ENCODE data around the gene RNF220. TPM values are rescaled to one million over a fixed set of nuclear protein-coding genes. Genes with fewer than 3 reads are reported as not detected.

The RNF220 gene
- total RNA-seq, 2 donors from 2014 or later: 85.4 to 124 TPM

DNA sequence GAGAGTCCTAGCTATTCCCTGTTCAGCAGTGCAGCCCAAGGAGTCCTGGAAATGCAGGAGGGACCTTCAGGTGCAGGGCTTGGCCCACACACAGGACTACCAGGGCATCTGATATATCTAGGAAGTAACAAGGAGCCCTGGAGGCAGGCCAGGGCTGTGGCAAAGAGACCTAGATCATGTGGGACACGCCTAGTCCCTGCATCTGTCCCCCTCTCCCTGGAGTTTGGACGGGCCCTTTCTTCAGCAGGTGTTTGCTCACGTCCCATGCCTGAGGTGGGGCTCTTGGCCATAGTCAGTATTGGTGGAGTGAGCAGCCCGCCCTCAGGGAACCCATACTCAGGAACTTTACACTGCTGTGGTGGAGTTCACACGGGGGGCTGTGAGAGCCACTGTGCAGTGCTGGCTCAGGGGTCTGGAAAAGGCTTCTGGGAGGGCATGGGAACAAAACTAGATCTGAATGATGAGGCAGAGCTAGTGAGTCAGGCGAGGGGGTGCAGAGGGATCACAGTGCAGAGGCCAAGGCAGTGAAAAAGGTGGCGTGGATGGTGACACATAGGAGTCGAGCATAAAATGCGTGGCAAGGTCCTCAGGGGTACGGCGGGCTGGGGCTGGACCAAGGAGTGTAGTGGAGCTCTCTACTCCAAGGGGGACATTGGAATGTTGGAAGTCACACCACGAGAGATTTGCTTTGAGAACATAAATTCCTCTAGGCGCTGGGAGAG lies 243.6 kb downstream of the RNF220 start:
- Histone ChIP-seq H3K27ac (no peak overlapping the region), H3K4me1 (no peaks in the 10 kb centered on the region), H3K4me3 (no peak overlapping the region), H3K9me3 (no peaks in the 10 kb centered on the region), H3K36me3 (replicated peaks in 1 of 2; ENCODE audit: insufficient read depth in 1 of 2, low read depth in 2 of 2) (peaks cover 6 to 32% of the 10 kb centered on the region in 2 donors), H3K27me3 (no peaks in the 10 kb centered on the region)
- DNase-seq (no peak), ATAC-seq (no peak)
- TF ChIP-seq POLR2A (IDR thresholded peaks at IDR 0.05): no peak
- TF ChIP-seq, protein P1, sequence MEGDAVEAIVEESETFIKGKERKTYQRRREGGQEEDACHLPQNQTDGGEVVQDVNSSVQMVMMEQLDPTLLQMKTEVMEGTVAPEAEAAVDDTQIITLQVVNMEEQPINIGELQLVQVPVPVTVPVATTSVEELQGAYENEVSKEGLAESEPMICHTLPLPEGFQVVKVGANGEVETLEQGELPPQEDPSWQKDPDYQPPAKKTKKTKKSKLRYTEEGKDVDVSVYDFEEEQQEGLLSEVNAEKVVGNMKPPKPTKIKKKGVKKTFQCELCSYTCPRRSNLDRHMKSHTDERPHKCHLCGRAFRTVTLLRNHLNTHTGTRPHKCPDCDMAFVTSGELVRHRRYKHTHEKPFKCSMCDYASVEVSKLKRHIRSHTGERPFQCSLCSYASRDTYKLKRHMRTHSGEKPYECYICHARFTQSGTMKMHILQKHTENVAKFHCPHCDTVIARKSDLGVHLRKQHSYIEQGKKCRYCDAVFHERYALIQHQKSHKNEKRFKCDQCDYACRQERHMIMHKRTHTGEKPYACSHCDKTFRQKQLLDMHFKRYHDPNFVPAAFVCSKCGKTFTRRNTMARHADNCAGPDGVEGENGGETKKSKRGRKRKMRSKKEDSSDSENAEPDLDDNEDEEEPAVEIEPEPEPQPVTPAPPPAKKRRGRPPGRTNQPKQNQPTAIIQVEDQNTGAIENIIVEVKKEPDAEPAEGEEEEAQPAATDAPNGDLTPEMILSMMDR (IDR thresholded peaks at IDR 0.05): no peak
- WGBS, 2 donors: 84 to 93% methylated on average over 9 to 13 of the region's 13 CpGs
- intact Hi-C loops (cut with DNase I): loop anchor here (10.0 kb wide), 2 partner anchors 274 to 424 kb away; no protein-coding TSS in a partner anchor

DNA sequence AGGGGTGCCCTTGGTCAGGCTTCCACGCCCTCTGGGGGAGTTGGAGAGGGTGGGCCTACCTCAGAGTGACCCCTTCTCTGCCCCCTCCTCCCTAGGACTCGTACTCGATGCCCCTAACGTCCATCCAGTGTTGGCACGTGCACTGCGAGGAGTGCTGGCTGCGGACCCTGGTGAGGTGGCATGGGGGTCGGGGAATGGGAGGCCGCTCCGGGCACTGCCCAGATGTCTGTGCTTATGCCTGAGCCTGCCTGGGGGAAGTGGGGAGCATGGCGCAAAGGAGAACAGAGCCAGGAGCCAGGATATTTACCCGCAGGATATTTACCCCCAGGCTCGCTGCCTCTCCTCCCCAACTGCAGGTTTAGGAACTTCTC lies 244.7 kb downstream of the RNF220 start:
- intact Hi-C loops (cut with DNase I): loop anchor here (10.0 kb wide), 2 partner anchors 275 to 425 kb away; no protein-coding TSS in a partner anchor

DNA sequence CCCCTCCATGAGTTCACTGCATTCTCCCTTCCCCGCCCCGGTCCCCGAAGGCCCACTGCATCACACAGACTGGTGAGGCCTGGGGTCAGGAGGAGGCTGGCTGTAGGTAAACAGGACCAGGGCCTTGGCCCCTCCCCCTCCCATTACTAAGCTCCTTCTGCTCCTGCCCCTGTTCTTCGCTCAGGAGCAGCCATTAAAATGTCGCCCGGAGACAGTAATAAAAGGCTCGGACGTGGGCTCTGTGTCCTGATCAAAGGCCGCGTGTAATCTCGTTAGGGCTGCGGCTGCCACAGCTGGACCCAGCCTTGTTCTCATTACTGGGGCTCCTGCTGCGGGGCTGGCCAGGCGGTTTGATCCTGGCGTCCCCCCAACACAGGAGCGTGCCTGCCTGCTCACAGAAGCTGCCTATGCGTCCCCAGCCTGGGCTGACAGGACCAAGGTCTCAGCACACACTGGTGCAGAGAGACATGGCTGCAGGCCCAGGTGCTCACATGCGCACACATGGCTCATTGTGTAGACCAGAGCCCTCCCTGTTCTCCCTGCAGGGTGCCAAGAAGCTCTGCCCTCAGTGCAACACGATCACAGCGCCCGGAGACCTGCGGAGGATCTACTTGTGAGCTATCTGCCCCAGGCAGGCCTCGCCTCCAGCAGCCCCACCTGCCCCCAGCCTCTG lies 245.2 kb downstream of the RNF220 start:
- H3K4me1 ChIP-seq: no peaks in the 10 kb centered on the region
- intact Hi-C loops (cut with DNase I): no loop called here
- peaks cover 6 to 27% of the 10 kb centered on the region in 2 donors for H3K36me3 ChIP-seq (replicated peaks in 1 of 2; ENCODE audit: insufficient read depth in 1 of 2, low read depth in 2 of 2)
- no peaks in the 10 kb centered on the region for H3K27me3 ChIP-seq
- TF ChIP-seq, protein P1 (IDR thresholded peaks at IDR 0.05): no peak
- TF ChIP-seq POLR2A (IDR thresholded peaks at IDR 0.05): no peak
- H3K4me3 ChIP-seq: no peak overlapping the region
- WGBS, 2 donors: 83 to 86% methylated on average over 17 to 23 of the region's 23 CpGs
- ATAC-seq: no peak
- H3K9me3 ChIP-seq: no peaks in the 10 kb centered on the region
- DNase-seq: peak in 1 of 4 donors; percentile 33
- H3K27ac ChIP-seq: no peak overlapping the region

More for the DNA sequence above, 244.7 kb downstream of the RNF220 start:
- Histone ChIP-seq H3K27ac (no peak overlapping the region), H3K4me3 (no peak overlapping the region), H3K4me1 (no peaks in the 10 kb centered on the region), H3K27me3 (no peaks in the 10 kb centered on the region), H3K9me3 (no peaks in the 10 kb centered on the region), H3K36me3 (replicated peaks in 1 of 2; ENCODE audit: insufficient read depth in 1 of 2, low read depth in 2 of 2) (peaks cover 6 to 28% of the 10 kb centered on the region in 2 donors)
- DNase-seq (no peak), ATAC-seq (no peak)
- WGBS, 2 donors: 90% methylated on average over 3 to 12 of the region's 13 CpGs
- no peak for TF ChIP-seq POLR2A (IDR thresholded peaks at IDR 0.05)
- TF ChIP-seq, protein P1 (IDR thresholded peaks at IDR 0.05): no peak

DNA sequence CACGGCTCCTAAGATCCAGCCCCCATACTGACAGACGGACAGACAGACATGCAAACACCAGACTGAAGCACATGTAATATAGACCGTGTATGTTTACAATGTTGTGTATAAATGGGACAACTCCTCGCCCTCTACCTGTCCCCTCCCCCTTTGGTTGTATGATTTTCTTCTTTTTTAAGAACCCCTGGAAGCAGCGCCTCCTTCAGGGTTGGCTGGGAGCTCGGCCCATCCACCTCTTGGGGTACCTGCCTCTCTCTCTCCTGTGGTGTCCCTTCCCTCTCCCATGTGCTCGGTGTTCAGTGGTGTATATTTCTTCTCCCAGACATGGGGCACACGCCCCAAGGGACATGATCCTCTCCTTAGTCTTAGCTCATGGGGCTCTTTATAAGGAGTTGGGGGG lies 246.0 kb downstream of the RNF220 start:
- no peak for DNase-seq
- Histone ChIP-seq H3K27ac (no peak overlapping the region), H3K36me3 (replicated peaks in 1 of 2; ENCODE audit: insufficient read depth in 1 of 2, low read depth in 2 of 2) (peaks cover 6 to 23% of the 10 kb centered on the region in 2 donors), H3K9me3 (no peaks in the 10 kb centered on the region), H3K27me3 (no peaks in the 10 kb centered on the region), H3K4me1 (no peaks in the 10 kb centered on the region), H3K4me3 (no peak overlapping the region)
- ATAC-seq: no peak
- no peak for TF ChIP-seq POLR2A (IDR thresholded peaks at IDR 0.05)
- TF ChIP-seq, protein P1 (IDR thresholded peaks at IDR 0.05): no peak
- intact Hi-C loops (cut with DNase I): no loop called here
- 79 to 81% methylated on average over 8 of the region's 8 CpGs for WGBS, 2 donors

Measured in body of pancreas (tissue), 4 donors.